ENCODE data around the gene SARS2.
A peak's percentile ranks its signal among the peaks of the same experiment; 100 is the strongest.

SARS2 gene

GRCh38 chr19:38915329-38916321, 14.9 kb downstream of the SARS2 start:
- DNase-seq: no peak

GRCh38 chr19:38913958-38914357, 16.6 kb downstream of the SARS2 start:
- DNase-seq: no peak

GRCh38 chr19:38912600-38913514, 17.7 kb downstream of the SARS2 start:
- DNase-seq: no peak

GRCh38 chr19:38911388-38912001, 19.1 kb downstream of the SARS2 start:
- DNase-seq: no peak

GRCh38 chr19:38910488-38910887, 20.1 kb downstream of the SARS2 start:
- DNase-seq: no peak

GRCh38 chr19:38908911-38909310, 21.7 kb downstream of the SARS2 start:
- no peak for DNase-seq

- no peak for DNase-seq
Observed at GRCh38 chr19:38907670-38908069, 22.9 kb downstream of the SARS2 start.

- no peak for DNase-seq
Observed at GRCh38 chr19:38907227-38907626, 23.3 kb downstream of the SARS2 start.

GRCh38 chr19:38905620-38906019, 24.9 kb downstream of the SARS2 start:
- DNase-seq: no peak

- DNase-seq: no peak
Observed at GRCh38 chr19:38904581-38905539, 25.7 kb downstream of the SARS2 start.

GRCh38 chr19:38901683-38902082, 28.9 kb downstream of the SARS2 start:
- DNase-seq: no peak

- no peak for DNase-seq
Observed at GRCh38 chr19:38900743-38901190, 29.8 kb downstream of the SARS2 start.

GRCh38 chr19:38900202-38900629, 30.3 kb downstream of the SARS2 start:
- peak; percentile 34 for DNase-seq

GRCh38 chr19:38899447-38900201, 30.9 kb downstream of the SARS2 start, which contains the start of the genes NFKBIB and SIRT2:
Gene NFKBIB (plus strand): TSS chr19:38899969. CDS start chr19:38900033, 64 bp downstream.
Gene SIRT2 (minus strand): TSS chr19:38899618. CDS start chr19:38899521, 97 bp downstream.
- peak; percentile 97 for DNase-seq

- no peak for DNase-seq
Observed at GRCh38 chr19:38898788-38899446, 31.6 kb downstream of the SARS2 start.

- DNase-seq: no peak
Observed at GRCh38 chr19:38894968-38895367, 35.6 kb downstream of the SARS2 start.

- no peak for DNase-seq
Observed at GRCh38 chr19:38893341-38893771, 37.2 kb downstream of the SARS2 start.

GRCh38 chr19:38892841-38893240, 37.7 kb downstream of the SARS2 start:
- no peak for DNase-seq

- DNase-seq: no peak
Observed at GRCh38 chr19:38891771-38892170, 38.8 kb downstream of the SARS2 start.

GRCh38 chr19:38890686-38891085, 39.9 kb downstream of the SARS2 start:
- DNase-seq: no peak
